Neural crest cell (in vitro differentiated cells): ENCODE results near the gene HDAC10. TPM values are rescaled to one million over a fixed set of nuclear protein-coding genes. Genes with fewer than 3 reads are reported as not detected.

Experiments
- DNase-seq: peaks from one replicate; pipeline ENCODE4 v3.0.0; 2021; ENCODE audit warnings: low read depth, mixed read lengths, low spot score
- H3K27ac Mint-ChIP-seq: one replicate; pipeline ENCODE4 v1.8.0; 2021; ENCODE audit warnings: mild to moderate bottlenecking, mixed read lengths; ENCODE audit not compliant: unreplicated experiment
- H3K27me3 Mint-ChIP-seq: 2 replicates; pipeline ENCODE4 v1.8.0; 2021; ENCODE audit warnings: low read depth, mild to moderate bottlenecking, mixed read lengths
- H3K36me3 Mint-ChIP-seq: 2 replicates; pipeline ENCODE4 v1.8.0; 2021; ENCODE audit warnings: low read depth, mild to moderate bottlenecking, mixed read lengths
- H3K4me1 Mint-ChIP-seq: 2 replicates; pipeline ENCODE4 v1.8.0; 2021; ENCODE audit warnings: mixed read lengths
- H3K4me3 Mint-ChIP-seq: one replicate; pipeline ENCODE4 v1.8.0; 2021; ENCODE audit warnings: mild to moderate bottlenecking, mixed read lengths
- H3K9me3 Mint-ChIP-seq: 2 replicates; pipeline ENCODE4 v1.8.0; 2021; ENCODE audit warnings: mixed read lengths
- CTCF ChIP-seq: fragments of 200-600 bp; sonication (generic); conservative IDR thresholded peaks from 2 replicates; pipeline ENCODE4 v1.5.0; 2021; ENCODE audit warnings: antibody characterized with exemption, mild to moderate bottlenecking
- total RNA-seq: library from RNA; stranded (reverse); gene quantifications from 2 replicates; pipeline ENCODE4 v1.2.1, GENCODE V29; 2021

The HDAC10 gene
- total RNA-seq, 1 donor from 2014 or later, result 52.9 TPM

- no peak overlapping the region for H3K4me3 Mint-ChIP-seq
- H3K27me3 Mint-ChIP-seq, result no peaks in the 10 kb centered on the region
- no peaks in the 10 kb centered on the region for H3K36me3 Mint-ChIP-seq
- no peaks in the 10 kb centered on the region for H3K4me1 Mint-ChIP-seq
- TF ChIP-seq CTCF, result no peak
- H3K27ac Mint-ChIP-seq, result no peak overlapping the region
- H3K9me3 Mint-ChIP-seq, result no peaks in the 10 kb centered on the region
- DNase-seq, result no peak
Measured at GRCh38 chr22:50281957-50282356, 30.9 kb upstream of the HDAC10 start.

GRCh38 chr22:50281384-50281760, 30.3 kb upstream of the HDAC10 start:
- H3K36me3 Mint-ChIP-seq, result peaks cover 3% of the 10 kb centered on the region
- DNase-seq, result no peak
- no peak overlapping the region for H3K4me3 Mint-ChIP-seq
- no peak for TF ChIP-seq CTCF
- H3K4me1 Mint-ChIP-seq, result no peaks in the 10 kb centered on the region
- H3K27me3 Mint-ChIP-seq, result no peaks in the 10 kb centered on the region
- H3K9me3 Mint-ChIP-seq, result no peaks in the 10 kb centered on the region
- no peak overlapping the region for H3K27ac Mint-ChIP-seq

GRCh38 chr22:50280708-50281383, 29.8 kb upstream of the HDAC10 start:
- Mint-ChIP-seq H3K27ac (no peak overlapping the region), H3K4me1 (no peaks in the 10 kb centered on the region), H3K9me3 (no peaks in the 10 kb centered on the region), H3K27me3 (no peaks in the 10 kb centered on the region), H3K36me3 (peaks cover 3% of the 10 kb centered on the region), H3K4me3 (no peak overlapping the region)
- TF ChIP-seq CTCF, result no peak
- no peak for DNase-seq

- Mint-ChIP-seq H3K4me3 (no peak overlapping the region), H3K36me3 (peaks cover 3% of the 10 kb centered on the region), H3K27ac (no peak overlapping the region), H3K9me3 (no peaks in the 10 kb centered on the region), H3K4me1 (no peaks in the 10 kb centered on the region), H3K27me3 (no peaks in the 10 kb centered on the region)
- no peak for TF ChIP-seq CTCF
- DNase-seq, result no peak
Measured at GRCh38 chr22:50280022-50280707, 29.1 kb upstream of the HDAC10 start.

- peaks cover 4% of the 10 kb centered on the region for H3K36me3 Mint-ChIP-seq
- no peak overlapping the region for H3K4me3 Mint-ChIP-seq
- TF ChIP-seq CTCF, result no peak
- H3K9me3 Mint-ChIP-seq, result no peaks in the 10 kb centered on the region
- H3K4me1 Mint-ChIP-seq, result peaks cover 2% of the 10 kb centered on the region
- no peak overlapping the region for H3K27ac Mint-ChIP-seq
- H3K27me3 Mint-ChIP-seq, result peaks cover under 1% of the 10 kb centered on the region
- DNase-seq, result no peak
Measured at GRCh38 chr22:50278956-50279619, 28.0 kb upstream of the HDAC10 start.
